PC-3 (cell line): ENCODE measurements around the gene CACNA1D. TPM values are rescaled to one million over a fixed set of nuclear protein-coding genes. Genes with fewer than 3 reads are reported as not detected.

ENCODE experiments used
- ATAC-seq: fragments of 200-7000 bp; cut with Tn5 transposase; 2 replicates; pipeline ENCODE4 v1.9.1; 2020; ENCODE audit warnings: mild to moderate bottlenecking, moderate library complexity
- BruUV-seq: library from RNA; stranded (reverse); fragments of 400-500 nt; replicated peaks from 2 replicates; lab custom pipeline; 2021; lab: Mats Ljungman, UMichigan
- CTCF ChIA-PET: fragments of 300-600 bp; sonication (Branson Sonifier 250); formaldehyde crosslinking; loops from one replicate; lab custom pipeline; 2022; ENCODE audit warnings: antibody characterized with exemption; lab: Charles Lee
- POLR2A ChIA-PET: fragments of 300-600 bp; sonication (Branson Sonifier 250); formaldehyde crosslinking; loops from one replicate; lab custom pipeline; 2022; ENCODE audit warnings: antibody characterized with exemption; ENCODE audit not compliant: unreplicated experiment; lab: Charles Lee
- DNase-seq: peaks from one replicate; pipeline ENCODE4 v3.0.0-alpha.2; 2015
- H2AFZ ChIP-seq: fragments of 300-600 bp; sonication (generic); 2 replicates; pipeline ENCODE4 v1.6.0; 2016; ENCODE audit warnings: antibody characterized with exemption, low read length
- H3F3A ChIP-seq: fragments of 300-600 bp; sonication (generic); one replicate; pipeline ENCODE4 v1.6.0; 2017; ENCODE audit warnings: antibody characterized with exemption, low read length, control low read depth, mild to moderate bottlenecking; ENCODE audit not compliant: unreplicated experiment
- H3K27ac ChIP-seq: fragments of 300-600 bp; sonication (generic); 2 replicates; pipeline ENCODE4 v1.5.1; 2016; ENCODE audit warnings: mild to moderate bottlenecking, low read length
- H3K27me3 ChIP-seq: fragments of 300-600 bp; sonication (generic); 2 replicates; pipeline ENCODE4 v1.6.1; 2016; ENCODE audit warnings: low read length, mixed read lengths
- H3K36me3 ChIP-seq: fragments of 300-600 bp; sonication (generic); 2 replicates; pipeline ENCODE4 v1.6.1; 2016; ENCODE audit warnings: low read depth, mixed run types, low read length, mixed read lengths
- H3K4me1 ChIP-seq: fragments of 300-600 bp; sonication (generic); 2 replicates; pipeline ENCODE4 v1.5.1; 2016; ENCODE audit warnings: low read length; ENCODE audit not compliant: insufficient read depth
- H3K4me2 ChIP-seq: fragments of 300-600 bp; sonication (generic); 2 replicates; pipeline ENCODE4 v1.6.0; 2016; ENCODE audit warnings: low read length
- H3K4me3 ChIP-seq: fragments of 300-600 bp; sonication (generic); 2 replicates; pipeline ENCODE4 v1.5.1; 2016; ENCODE audit warnings: mild to moderate bottlenecking, low read length, mixed read lengths
- H3K79me2 ChIP-seq: fragments of 300-600 bp; sonication (generic); 2 replicates; pipeline ENCODE4 v1.6.1; 2017; ENCODE audit warnings: low read length, mixed read lengths
- H3K9ac ChIP-seq: fragments of 300-600 bp; sonication (generic); 2 replicates; pipeline ENCODE4 v1.6.0; 2016; ENCODE audit warnings: mild to moderate bottlenecking, low read length
- H3K9me2 ChIP-seq: fragments of 300-600 bp; sonication (generic); replicated peaks from 2 replicates; pipeline ENCODE4 v1.6.1; 2016; ENCODE audit warnings: mixed run types, low read length, mixed read lengths
- H3K9me3 ChIP-seq: fragments of 300-600 bp; sonication (generic); 2 replicates; pipeline ENCODE4 v1.6.1; 2016; ENCODE audit warnings: low read length, mixed read lengths
- H4K20me1 ChIP-seq: fragments of 300-600 bp; sonication (generic); 2 replicates; pipeline ENCODE4 v1.6.1; 2016; ENCODE audit warnings: low read length, mixed read lengths
- CTCF ChIP-seq: fragments of 300-600 bp; sonication (generic); conservative IDR thresholded peaks from 2 replicates; pipeline ENCODE4 v1.5.1; 2017; ENCODE audit warnings: antibody characterized with exemption, low read depth, mild to moderate bottlenecking, low read length
- EZH2 ChIP-seq: fragments of 300-600 bp; sonication (generic); IDR thresholded peaks from one replicate; pipeline ENCODE4 v1.6.1; 2017; ENCODE audit warnings: antibody characterized with exemption, mild to moderate bottlenecking, low read length; ENCODE audit not compliant: unreplicated experiment
- EZH2phosphoT487 ChIP-seq: fragments of 300-600 bp; sonication (generic); IDR thresholded peaks from 2 replicates; pipeline ENCODE4 v1.6.1; 2018; ENCODE audit warnings: mild to moderate bottlenecking, antibody characterized with exemption, low read length, borderline replicate concordance
- intact Hi-C: fragments of 100-400 bp; cut with micrococcal nuclease; formaldehyde crosslinking; loops from 2 replicates; pipeline ENCODE4 v1.9.0; 2023
- total RNA-seq: library from RNA; depleted of rRNA; stranded (reverse); fragments of >200 nt; gene quantifications from 2 replicates; pipeline ENCODE4 v1.2.3, GENCODE V29; 2014

Gene CACNA1D
- total RNA-seq, 1 experiment from 2014 or later, result not detected

- Histone ChIP-seq H3K9me2 (no peaks in the 10 kb centered on the region), H3K4me3 (no peak overlapping the region), H3K79me2 (no peaks in the 10 kb centered on the region), H3K36me3 (no peaks in the 10 kb centered on the region), H2AFZ (no peak overlapping the region), H3K4me2 (no peak overlapping the region), H3K4me1 (no peaks in the 10 kb centered on the region), H3F3A (no peaks in the 10 kb centered on the region), H3K27ac (no peak overlapping the region), H3K27me3 (peaks cover 62% of the 10 kb centered on the region), H4K20me1 (no peaks in the 10 kb centered on the region), H3K9ac (no peak overlapping the region), H3K9me3 (no peaks in the 10 kb centered on the region)
- no TSS peak for BruUV-seq
- ChIA-PET POLR2A (no interaction called here), CTCF (no interaction called here)
- ATAC-seq (no peak), DNase-seq (no peak)
- intact Hi-C loops, result no loop called here
- TF ChIP-seq EZH2, result no peak
- no peak for TF ChIP-seq CTCF
- no peak for TF ChIP-seq EZH2phosphoT487
These were observed 210.8 kb downstream of the CACNA1D start for GRCh38 chr3:53705024-53705745.

GRCh38 chr3:53705774-53706173, 211.4 kb downstream of the CACNA1D start:
- intact Hi-C loops, result no loop called here
- Histone ChIP-seq H3K9me2 (no peaks in the 10 kb centered on the region), H3K36me3 (no peaks in the 10 kb centered on the region), H3K4me3 (no peak overlapping the region), H3F3A (no peaks in the 10 kb centered on the region), H4K20me1 (no peaks in the 10 kb centered on the region), H3K27me3 (peaks cover 58% of the 10 kb centered on the region), H3K27ac (no peak overlapping the region), H2AFZ (no peak overlapping the region), H3K4me2 (no peak overlapping the region), H3K9ac (no peak overlapping the region), H3K9me3 (no peaks in the 10 kb centered on the region), H3K79me2 (no peaks in the 10 kb centered on the region), H3K4me1 (no peaks in the 10 kb centered on the region)
- no TSS peak for BruUV-seq
- TF ChIP-seq CTCF (no peak), EZH2phosphoT487 (no peak), EZH2 (no peak)
- no peak for ATAC-seq
- ChIA-PET POLR2A (no interaction called here), CTCF (no interaction called here)
- no peak for DNase-seq

GRCh38 chr3:53707222-53707621, 212.8 kb downstream of the CACNA1D start:
- ChIA-PET CTCF (no interaction called here), POLR2A (no interaction called here)
- H3K9me3 ChIP-seq, result no peaks in the 10 kb centered on the region
- H3K4me2 ChIP-seq, result no peak overlapping the region
- DNase-seq, result no peak
- no peak overlapping the region for H3K9ac ChIP-seq
- H3K9me2 ChIP-seq, result no peaks in the 10 kb centered on the region
- no peak overlapping the region for H2AFZ ChIP-seq
- TF ChIP-seq EZH2phosphoT487 (no peak), CTCF (no peak), EZH2 (no peak)
- H3K27me3 ChIP-seq, result peaks cover 63% of the 10 kb centered on the region
- intact Hi-C loops, result no loop called here
- H3K36me3 ChIP-seq, result no peaks in the 10 kb centered on the region
- no peak for ATAC-seq
- H4K20me1 ChIP-seq, result no peaks in the 10 kb centered on the region
- H3K27ac ChIP-seq, result no peak overlapping the region
- no peaks in the 10 kb centered on the region for H3F3A ChIP-seq
- no peaks in the 10 kb centered on the region for H3K4me1 ChIP-seq
- no peaks in the 10 kb centered on the region for H3K79me2 ChIP-seq
- BruUV-seq, result no TSS peak
- H3K4me3 ChIP-seq, result no peak overlapping the region
